Astrocyte of the spinal cord (primary cell): ENCODE data around the gene IL2RA.

Experiments used
- DNase-seq: peaks from one replicate; pipeline ENCODE4 v3.0.0; 2011; ENCODE audit warnings: low read depth, low spot score
- H3K4me3 ChIP-seq: 2 replicates; pipeline ENCODE4 v1.5.1; 2011; ENCODE audit warnings: low read depth, mild to moderate bottlenecking, low read length, moderate library complexity
- CTCF ChIP-seq: IDR thresholded peaks from 2 replicates; pipeline ENCODE4 v1.5.1; 2012; ENCODE audit warnings: low read depth, mild to moderate bottlenecking, low read length, inconsistent platforms
- in situ Hi-C: cut with HindIII; loops from 2 replicates; pipeline ENCODE4 v1.10.0; 2017; ENCODE audit warnings: low sequenced_read_pairs

IL2RA gene

GRCh38 chr10:6040205-6040604 is 22.0 kb downstream of the IL2RA start:
- in situ Hi-C loops = no loop called here
- H3K4me3 ChIP-seq = no peak overlapping the region
- no peak for TF ChIP-seq CTCF
- no peak for DNase-seq

GRCh38 chr10:6039711-6040110 is 22.5 kb downstream of the IL2RA start:
- H3K4me3 ChIP-seq = no peak overlapping the region
- TF ChIP-seq CTCF = no peak
- in situ Hi-C loops = no loop called here
- DNase-seq = no peak

GRCh38 chr10:6038071-6038631 is 24.0 kb downstream of the IL2RA start:
- in situ Hi-C loops = no loop called here
- DNase-seq = no peak
- H3K4me3 ChIP-seq = no peak overlapping the region
- no peak for TF ChIP-seq CTCF

- no peak for TF ChIP-seq CTCF
- in situ Hi-C loops = no loop called here
- H3K4me3 ChIP-seq = no peak overlapping the region
- no peak for DNase-seq
These were observed 24.7 kb downstream of the IL2RA start for GRCh38 chr10:6037422-6037821.

GRCh38 chr10:6036861-6037321 is 25.3 kb downstream of the IL2RA start:
- in situ Hi-C loops = no loop called here
- TF ChIP-seq CTCF = no peak
- no peak for DNase-seq
- no peak overlapping the region for H3K4me3 ChIP-seq

- in situ Hi-C loops = no loop called here
- no peak for DNase-seq
- no peak overlapping the region for H3K4me3 ChIP-seq
- no peak for TF ChIP-seq CTCF
These were observed 26.1 kb downstream of the IL2RA start for GRCh38 chr10:6035931-6036575.
